Stimulated activated CD4-positive, alpha-beta T cell treated with anti-CD3 and anti-CD28 coated beads, TNF-alpha, amount 100 ng/mL, for 48 hours (primary cell): ENCODE data around the gene SYT15.
"Not testable (repeated sequence)": the region's sequence is repeated elsewhere in the genome, so short reads cannot be mapped to it uniquely, and the experiment has no call there.

Experiments
- DNase-seq, 3 donors: peaks; one replicate each; pipeline ENCODE4 v3.0.0-alpha.2; 2020; ENCODE audit warnings: low read depth in 3 of 3

SYT15 gene

GRCh38 chr10:46589589-46589988 is 10.7 kb downstream of the SYT15 start:
- not testable (repeated sequence) for DNase-seq

- not testable (repeated sequence) for DNase-seq
Measured at GRCh38 chr10:46591053-46591452, 12.1 kb downstream of the SYT15 start.

GRCh38 chr10:46593307-46593706 is 14.4 kb downstream of the SYT15 start:
- DNase-seq, result not testable (repeated sequence)

GRCh38 chr10:46594453-46595063 is 15.6 kb downstream of the SYT15 start:
- not testable (repeated sequence) for DNase-seq

- DNase-seq, result not testable (repeated sequence)
Measured at GRCh38 chr10:46596570-46596969, 17.6 kb downstream of the SYT15 start.

- DNase-seq, result not testable (repeated sequence)
Measured at GRCh38 chr10:46597616-46598246, 18.8 kb downstream of the SYT15 start.

GRCh38 chr10:46600516-46600915 is 21.6 kb downstream of the SYT15 start:
- DNase-seq, result not testable (repeated sequence)

GRCh38 chr10:46615540-46615939 is 36.6 kb downstream of the SYT15 start:
- DNase-seq, result not testable (repeated sequence)

GRCh38 chr10:46616227-46616626 is 37.3 kb downstream of the SYT15 start:
- DNase-seq, result not testable (repeated sequence)

- DNase-seq, result not testable (repeated sequence)
Measured at GRCh38 chr10:46617134-46617533, 38.2 kb downstream of the SYT15 start.

GRCh38 chr10:46617913-46618312 is 39.0 kb downstream of the SYT15 start:
- not testable (repeated sequence) for DNase-seq

GRCh38 chr10:46623899-46624654 is 45.1 kb downstream of the SYT15 start:
- not testable (repeated sequence) for DNase-seq

GRCh38 chr10:46629805-46630204 is 50.9 kb downstream of the SYT15 start:
- DNase-seq, result not testable (repeated sequence)

GRCh38 chr10:46630816-46631215 is 51.9 kb downstream of the SYT15 start:
- DNase-seq, result not testable (repeated sequence)

- DNase-seq, result not testable (repeated sequence)
Measured at GRCh38 chr10:46631683-46632082, 52.8 kb downstream of the SYT15 start.

GRCh38 chr10:46634698-46635097 is 55.8 kb downstream of the SYT15 start:
- not testable (repeated sequence) for DNase-seq

GRCh38 chr10:46635364-46635959 is 56.5 kb downstream of the SYT15 start:
- not testable (repeated sequence) for DNase-seq

GRCh38 chr10:46640005-46640404 is 61.1 kb downstream of the SYT15 start:
- not testable (repeated sequence) for DNase-seq
